GM21367 (cell line): ENCODE results near the gene TNKS1BP1.
"Not testable (repeated sequence)": the region's sequence is repeated elsewhere in the genome, so short reads cannot be mapped to it uniquely, and the experiment has no call there.

ENCODE experiments used
- ATAC-seq: cut with Tn5 transposase; IDR thresholded peaks from one replicate; pipeline ENCODE4 v1.9.1; 2021; ENCODE audit not compliant: unreplicated experiment

Gene TNKS1BP1

DNA sequence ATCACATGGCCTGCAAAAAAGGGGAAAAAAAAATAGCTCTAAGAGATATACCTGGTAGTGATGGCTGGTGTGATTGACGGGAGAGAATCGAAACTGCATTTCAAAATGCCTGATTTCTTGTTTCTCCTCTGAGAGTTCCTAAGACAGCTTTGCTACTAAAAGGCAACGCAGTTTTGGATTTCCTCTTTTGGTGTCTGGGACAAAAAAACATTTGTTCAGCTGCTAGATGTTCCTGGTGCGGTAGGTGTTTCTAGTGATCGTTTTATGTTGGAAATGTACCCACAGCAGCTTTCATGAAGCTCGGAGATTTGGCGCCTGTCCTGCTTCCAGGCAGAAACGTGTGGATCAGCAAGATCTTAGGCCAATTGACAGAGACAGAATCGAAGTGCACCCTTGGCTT, 31.5 kb upstream of the TNKS1BP1 start:
- ATAC-seq, result no peak

DNA sequence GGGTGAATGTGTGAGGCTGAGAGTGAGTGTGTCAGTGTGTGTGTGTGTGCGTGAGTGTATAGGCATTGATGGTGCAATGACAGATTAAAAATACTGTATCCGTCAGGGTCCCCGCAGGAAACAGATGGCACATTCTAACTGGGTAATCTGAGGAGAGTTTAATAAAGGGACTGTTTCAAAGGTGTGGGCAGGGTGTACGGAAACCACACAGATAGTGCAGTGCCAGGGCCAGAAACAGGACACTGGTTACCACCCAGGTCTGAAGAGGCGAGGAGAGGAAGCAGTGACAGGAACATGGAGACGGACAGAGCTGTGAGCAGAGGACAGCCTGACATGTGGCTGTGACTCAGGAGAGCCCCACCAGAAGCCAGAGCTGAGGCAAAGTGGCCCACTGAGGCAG, 29.9 kb upstream of the TNKS1BP1 start:
- ATAC-seq, result no peak

DNA sequence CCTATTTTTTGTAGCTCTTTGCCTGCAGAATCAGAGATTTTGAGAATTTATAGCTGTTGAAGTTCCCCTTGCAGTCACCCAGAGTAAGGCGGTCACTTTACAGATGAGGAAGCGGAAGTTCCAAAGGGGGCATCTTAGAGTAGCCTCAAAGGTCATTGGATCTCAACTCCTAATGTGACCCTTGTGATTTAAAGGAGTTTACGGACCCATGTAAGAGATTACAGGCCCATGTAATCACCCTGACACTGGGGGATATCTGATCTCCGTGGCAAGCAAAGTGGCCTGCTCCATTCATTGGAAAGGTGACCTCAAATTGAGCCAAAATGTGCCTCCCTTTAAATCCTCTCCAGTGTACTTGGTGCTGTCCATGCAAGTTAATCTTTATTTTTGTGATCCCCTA, 29.1 kb upstream of the TNKS1BP1 start:
- ATAC-seq, result no peak

DNA sequence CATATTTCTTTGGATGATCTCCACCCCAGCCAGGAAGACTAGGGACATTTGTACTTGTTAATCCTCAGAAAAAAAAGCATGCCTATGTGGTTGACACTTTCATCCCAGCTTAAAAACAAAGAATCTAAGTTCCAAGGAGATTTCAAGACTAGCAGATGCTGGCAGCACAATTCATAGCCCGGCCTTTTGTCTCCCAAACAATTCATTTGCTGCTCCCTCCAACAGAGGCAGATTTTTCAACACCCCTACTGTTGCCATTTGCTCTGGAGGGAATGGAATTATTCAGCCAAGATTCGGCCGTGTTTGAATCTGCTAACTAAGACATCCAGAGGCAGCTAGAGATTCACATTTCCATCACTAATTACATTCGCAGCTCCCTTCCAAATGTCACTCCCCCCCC, 28.7 kb upstream of the TNKS1BP1 start:
- no peak for ATAC-seq

DNA sequence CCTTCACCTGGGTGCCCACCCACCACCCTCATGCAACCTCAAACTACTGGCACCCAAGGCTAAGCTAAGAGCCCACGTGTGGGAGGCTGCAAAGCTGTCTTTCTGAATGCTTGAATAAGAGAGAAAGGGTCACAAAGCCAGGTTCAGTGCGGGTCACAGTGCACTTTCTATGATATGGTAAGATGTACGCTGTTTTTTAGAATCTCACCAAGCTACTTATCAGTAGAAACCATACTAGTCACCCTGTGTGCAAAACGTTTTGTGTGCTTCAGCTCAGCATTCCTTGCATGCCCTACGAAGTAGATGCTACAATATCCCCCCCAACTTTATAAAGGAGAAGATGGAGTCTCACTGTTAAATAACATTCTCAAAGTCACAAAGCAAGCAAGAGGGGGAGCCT, 28.3 kb upstream of the TNKS1BP1 start:
- no peak for ATAC-seq

DNA sequence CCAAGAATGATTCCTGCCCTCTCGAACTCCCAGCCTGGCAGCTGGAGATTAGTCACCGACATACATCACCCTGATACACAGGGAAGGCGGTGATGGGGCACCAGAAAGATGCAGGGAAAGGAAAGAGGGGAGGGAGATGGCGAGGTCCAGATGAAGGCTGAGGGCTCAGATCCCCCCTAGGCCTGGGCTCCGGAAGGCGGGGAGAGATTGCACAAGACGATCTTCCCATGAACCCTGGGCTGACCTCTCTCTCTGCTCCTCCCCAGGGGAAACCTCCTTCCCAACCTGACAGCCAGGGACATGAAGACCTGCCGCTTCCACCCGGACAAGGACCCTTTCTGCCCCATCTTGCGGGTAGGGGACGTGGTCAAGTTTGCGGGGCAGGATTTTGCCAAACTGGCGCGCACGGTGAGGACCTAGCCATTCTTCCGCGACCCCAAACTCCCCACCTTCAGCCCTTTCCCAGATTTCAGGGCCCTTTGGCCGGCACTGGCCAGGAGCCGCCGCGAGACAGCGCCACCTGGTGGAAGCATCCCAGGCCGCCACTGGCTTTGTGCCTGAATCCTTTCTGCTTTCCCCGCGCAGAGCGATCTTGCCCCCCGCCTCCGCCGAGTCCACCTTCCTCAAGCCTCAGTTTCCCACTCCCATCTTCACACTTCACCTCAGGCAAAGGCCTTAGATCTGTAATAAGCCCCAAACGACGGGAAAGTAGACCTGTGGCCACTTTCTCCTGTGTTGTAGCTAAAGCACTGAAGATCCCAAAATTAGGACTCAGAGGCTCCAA, 24.9 kb upstream of the TNKS1BP1 start:
- ATAC-seq, result no peak

DNA sequence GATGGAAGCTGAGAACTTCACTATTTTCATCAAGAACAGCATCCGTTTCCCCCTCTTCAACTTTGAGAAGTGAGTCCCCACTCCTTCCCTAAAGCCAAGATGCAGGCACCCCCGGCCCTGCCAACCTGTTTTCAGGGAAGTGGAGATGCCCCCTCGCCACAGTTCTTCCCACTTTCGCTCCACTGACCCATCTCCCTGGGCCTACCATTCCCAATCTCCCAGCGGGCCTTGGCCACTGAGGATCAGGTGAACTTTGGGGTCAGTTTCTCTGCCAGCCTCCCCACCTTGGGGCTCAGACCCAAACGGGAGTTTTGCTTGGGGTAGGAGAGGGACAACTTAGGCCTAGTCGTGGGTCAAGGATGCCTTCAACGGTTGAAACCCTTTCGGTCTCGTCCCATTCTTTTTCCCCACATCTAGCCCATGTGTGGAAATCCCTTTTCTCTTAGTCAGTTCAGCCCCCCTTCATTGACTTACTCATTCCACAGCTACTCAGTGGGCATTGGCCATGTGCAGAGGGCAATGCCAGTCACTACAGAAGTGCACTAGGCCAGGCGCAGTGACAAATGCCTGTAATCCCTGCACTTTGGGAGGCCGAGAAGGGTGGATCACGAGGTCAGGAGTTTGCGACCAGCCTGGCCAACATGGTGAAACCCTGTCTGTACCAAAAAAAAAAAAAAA, 24.0 kb upstream of the TNKS1BP1 start:
- no peak for ATAC-seq

DNA sequence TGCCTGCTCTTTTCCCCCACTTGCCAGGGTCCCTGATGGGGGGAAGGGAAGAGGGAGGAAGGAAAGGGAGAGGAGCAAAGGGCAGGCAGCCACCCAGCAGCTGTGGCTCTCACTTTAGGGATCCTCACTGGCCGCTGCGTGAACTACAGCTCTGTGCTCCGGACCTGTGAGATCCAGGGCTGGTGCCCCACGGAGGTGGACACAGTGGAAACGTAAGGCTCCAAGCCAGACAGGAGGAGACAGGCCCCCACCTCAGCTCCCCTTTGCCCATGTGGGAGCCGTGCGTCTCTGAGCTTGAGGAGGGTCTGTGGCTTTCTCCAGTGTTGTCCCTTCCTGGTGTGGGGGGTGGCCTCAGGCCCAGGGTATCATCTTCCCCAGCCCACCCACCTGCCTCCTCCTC, 23.3 kb upstream of the TNKS1BP1 start:
- ATAC-seq, result no peak

DNA sequence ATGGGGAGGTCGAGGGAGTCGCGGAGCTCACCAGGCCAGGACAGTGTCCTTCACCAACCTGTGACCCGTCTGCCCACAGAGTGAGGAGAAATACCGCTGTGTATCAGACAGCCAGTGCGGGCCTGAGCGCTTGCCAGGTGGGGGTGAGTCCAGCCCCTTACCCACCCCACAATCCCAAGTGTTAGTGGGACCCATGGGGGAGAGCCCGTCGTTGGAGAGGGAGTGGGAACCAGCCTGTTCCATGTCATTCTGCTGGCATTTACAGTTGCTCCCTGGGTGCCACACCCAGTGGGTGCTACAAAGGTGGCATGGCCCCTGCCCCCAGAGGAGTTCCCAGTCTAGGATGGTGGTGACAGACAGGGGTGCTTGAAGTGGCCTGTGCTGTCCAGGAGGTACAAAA, 22.6 kb upstream of the TNKS1BP1 start:
- ATAC-seq, result no peak

DNA sequence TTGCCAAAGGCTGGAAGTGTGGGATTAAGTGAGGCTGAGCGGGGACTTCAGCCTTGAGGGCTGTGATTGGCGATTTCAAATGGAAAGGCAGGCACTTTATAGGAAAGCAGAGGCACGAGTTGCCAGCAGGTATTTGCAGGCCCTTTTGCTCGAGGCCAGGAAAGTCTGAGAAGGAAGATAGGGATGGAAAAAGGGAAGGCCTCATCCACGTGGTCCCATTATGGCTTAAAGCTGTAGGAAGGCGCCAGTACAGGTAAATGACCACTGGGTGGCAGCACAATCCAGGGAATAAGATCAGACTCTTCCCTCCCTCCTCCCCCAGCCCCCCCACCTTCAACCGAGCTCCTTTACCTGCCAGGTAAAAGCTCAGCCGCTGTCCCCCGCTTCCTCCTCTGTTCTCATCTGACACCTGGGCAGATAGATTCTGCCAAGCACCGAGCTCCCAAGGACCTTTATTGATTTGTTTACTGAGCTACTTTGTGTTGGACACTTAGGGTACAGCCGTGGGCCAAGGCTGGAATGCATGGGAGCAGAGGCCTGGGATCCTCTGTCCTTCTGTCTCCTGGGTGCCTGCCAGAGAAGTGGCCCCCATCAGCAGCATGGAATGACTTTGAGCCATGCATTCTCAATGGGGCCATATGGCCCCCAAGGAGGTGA, 20.9 kb upstream of the TNKS1BP1 start:
- no peak for ATAC-seq

DNA sequence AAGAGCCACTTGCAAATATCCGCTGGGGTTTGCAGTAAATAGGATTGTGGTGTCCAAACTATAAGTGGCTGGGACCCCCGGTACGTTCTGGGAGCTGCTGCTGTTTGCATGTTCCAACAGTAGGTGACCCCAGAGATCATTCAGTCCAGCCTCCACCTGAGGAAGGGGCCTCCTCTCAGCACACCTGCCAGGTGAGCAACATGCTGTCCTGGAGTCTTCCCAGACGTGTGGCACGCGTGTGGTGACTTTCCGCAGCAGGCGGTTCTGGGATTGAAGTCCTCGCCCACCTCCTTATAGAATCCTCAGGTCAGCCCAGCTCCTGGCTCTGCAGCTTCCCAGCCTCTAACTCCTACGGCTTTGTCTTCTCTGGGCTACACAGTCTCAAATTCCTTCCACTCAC, 20.1 kb upstream of the TNKS1BP1 start:
- no peak for ATAC-seq

DNA sequence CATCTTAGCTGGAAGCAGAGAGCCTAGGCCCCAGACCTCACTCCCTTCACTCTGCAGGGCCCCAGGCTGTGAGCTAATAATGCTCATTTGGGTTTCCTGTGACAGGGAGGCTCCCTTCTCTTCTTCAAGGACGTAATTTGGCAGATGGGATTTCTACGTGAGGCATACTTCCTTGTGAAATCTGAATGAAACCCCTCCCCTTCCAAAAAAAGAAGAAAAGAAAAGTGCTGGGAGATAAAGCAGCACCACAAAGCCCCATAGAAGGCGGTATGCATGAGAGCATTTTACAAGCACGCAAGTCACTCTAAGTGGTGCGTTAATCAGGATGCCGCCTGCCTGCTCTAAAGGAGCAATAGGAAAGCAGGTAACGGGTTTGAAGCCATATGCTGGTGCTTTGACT, 19.1 kb upstream of the TNKS1BP1 start:
- ATAC-seq, result no peak

DNA sequence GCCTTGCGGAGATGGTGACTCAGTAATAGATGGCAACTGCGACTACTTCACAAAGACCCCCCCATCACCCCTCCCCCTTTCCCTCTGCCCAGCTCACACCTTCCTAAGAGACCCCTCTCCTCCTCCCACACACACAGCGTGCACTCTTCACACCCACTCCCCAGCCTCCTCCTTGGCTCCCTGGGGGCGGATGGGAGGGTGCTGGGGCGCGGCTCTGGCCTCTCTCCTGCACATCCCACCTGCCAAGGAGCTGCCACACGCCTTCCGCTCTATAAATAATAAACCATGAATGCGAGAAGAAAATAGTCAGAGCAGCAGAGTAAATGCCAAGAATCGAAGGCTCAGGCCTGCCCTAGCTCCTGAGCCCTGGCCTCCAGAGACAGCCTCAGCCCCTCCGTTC, 17.9 kb upstream of the TNKS1BP1 start:
- no peak for ATAC-seq

DNA sequence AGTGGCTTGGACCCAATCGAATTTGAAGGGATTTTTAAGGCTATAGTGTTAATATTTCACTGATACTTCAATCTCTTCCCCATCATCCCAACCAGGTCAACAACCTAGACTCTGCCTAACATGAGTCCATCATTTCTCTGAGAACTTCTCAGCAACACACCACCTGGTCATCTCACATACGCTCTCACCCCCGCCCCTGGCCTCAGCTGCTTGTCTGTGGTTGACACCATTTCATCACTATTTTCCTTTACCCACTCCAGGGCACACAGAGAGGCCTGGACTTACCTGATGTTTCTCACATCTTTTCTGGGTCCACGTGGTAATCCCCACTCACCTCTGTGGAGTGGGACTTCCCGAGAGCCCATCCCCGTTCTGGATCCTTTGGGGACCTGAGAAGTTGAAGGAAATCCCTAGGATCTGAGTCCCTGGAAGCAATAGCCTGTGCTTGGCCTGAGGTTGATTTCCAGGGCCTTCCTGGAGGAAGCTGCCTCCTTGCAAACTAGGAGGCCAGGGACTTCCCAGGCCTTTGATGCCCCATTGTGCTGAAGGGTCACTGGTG, 16.6 kb upstream of the TNKS1BP1 start:
- no peak for ATAC-seq

DNA sequence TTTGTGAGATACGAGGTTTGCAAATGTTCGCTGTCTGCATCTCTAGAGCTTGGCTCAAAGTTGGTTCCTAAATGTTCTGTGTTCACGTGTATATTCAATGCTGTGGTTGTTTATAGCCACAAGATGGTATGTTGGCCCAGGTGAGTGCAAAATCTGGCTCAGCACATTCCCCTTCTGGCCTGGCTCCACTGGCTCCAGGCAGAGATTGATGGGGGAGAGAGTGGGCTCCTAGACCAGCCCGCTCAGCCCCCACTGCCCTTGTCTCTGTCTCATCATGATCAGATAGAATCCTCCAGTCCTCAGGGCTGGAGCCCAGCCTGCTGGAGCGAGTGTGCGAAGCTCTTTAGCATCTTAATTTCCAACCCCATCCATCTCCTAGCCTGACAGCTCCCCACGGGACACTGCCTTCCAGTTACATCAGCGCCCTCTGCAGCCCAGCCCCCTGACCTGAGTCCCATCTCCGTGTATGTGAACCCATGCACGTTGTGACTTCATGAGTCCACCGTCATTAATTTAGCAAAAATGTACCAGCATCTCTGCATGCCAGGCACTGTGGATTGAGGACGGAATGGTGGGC, 15.4 kb upstream of the TNKS1BP1 start:
- ATAC-seq, result no peak

DNA sequence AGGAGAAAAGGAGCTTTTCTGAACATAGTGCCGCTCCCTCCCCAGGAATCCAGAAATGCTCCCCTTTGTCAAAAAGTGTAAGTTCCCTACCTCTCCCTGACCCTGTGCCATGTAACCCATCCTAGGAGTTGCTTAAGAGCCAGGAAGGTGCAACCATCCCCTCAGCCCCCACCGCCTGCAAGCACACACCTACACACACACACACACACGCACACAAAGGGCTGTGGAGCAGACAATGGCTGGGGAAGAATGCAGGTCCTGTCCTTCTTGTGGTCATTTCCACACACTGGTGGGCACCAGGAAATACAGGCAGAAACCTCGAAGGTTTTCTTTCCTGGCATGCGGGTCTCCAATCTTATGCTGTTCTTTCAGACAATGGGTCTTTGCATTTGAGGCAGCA, 14.6 kb upstream of the TNKS1BP1 start:
- ATAC-seq, result no peak

DNA sequence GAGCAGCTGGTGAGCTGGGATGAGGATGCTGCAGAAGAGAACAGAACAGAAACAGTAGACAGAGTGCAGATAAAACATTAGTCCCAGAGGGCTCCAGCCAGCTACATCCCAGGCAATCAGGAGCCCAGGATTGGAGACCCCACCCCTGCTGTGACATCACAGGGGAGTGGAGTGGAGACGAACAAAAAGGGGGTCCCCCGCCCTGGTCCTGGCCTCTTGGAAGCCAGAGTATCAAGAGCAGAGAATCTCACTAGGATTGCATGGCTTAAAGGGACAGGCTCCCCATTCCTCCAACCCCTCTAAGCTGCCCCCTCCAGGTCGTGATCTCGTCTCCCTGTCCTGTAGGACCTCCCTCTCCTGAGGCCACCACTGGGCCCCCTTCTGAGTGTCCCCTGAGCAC, 13.4 kb upstream of the TNKS1BP1 start, which contains the start of gene P2RX3:
P2RX3 (plus strand) TSS at position 211 of the 400 bp plus-strand sequence. CDS start 199 bp downstream, outside the sequence.
- no peak for ATAC-seq

DNA sequence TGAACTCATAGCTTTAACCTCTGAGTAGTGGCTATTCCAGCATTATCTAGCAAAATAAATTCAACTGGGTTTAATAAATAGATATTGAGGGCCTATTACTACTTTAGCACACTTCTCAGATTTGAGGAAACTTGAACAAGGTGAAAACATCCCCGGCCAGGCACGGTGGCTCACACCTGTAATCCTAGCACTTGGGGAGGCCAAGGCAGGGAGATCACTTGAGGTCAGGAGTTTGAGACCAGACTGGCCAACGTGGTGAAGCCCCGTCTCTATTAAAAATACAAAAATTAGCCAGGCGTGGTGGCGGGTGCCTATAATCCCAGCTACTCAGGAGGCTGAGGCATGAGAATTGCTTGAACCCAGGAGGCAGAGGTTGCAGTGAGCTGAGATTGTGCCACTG, 12.1 kb upstream of the TNKS1BP1 start:
- not testable (repeated sequence) for ATAC-seq

DNA sequence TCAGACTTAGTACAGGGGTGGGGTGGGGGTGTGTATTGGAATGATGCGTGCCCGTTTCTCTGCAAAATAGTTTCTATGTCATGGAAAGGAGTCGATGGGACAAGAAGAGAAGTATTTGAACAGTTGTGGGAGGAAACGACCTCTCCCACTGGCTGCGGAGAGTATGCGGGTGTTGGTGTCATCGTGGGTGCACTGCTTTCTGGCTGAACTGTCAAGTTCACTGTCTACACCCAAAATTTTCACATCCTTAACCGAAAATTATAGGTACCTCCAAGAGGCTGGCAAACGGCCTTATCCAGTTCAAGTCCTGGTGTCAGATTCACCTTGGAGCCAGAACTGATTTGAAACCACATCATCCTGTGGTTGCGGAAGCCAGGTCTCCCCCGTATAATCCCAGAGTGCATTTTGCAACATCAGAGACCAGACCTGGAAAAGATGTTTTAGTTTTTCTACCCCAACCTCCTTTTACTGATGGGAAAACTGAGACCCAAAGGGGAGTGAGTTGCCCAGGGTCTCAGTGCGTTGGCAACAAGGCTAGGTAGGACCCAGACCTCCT, 11.4 kb upstream of the TNKS1BP1 start:
- ATAC-seq, result no peak

DNA sequence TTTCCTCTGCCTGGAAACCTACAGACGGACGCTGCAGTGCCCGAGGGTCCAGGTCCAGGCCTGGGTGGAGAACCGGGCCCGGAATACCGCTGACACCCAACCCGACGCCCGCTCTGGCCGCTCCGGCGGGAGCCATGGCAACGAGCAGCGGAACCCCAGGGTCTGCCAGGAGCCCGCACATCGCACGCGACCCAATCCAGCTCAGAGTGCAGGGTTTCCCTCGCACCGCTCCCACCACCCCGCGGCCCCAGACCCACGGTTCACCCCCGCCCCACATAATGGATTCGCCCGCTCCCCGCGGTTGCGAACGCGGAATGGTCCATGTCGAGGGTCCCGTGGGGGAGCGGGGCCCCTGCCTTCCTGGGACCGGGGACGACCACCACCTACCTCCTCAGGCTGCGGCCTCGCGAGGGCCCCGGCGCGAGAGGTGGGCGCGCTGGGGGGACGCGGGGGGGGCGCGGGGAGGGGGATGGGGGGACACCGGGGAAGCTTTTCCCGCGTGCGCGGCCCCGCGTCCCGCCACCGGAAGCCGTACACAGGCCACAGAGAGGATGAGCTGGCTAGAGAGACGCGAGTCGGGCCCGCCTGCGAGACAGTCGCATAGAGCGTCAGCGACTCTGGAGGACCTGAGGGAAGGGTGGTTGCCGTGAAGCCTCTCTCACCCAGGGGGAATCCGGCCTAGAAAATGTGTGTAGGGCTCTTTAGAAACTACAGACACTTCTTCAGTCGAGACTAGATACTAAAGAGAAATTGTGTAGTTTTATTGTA, 10.8 kb upstream of the TNKS1BP1 start, which contains the start of gene SSRP1:
SSRP1 (minus strand) TSS at position 550 of the 768 bp plus-strand sequence. CDS start 771 bp downstream, outside the sequence.
- ATAC-seq, result peak; percentile 99
